GM23248 (cell line): Measurements from ENCODE around the gene TCF4.

Experiments used
- EZH2 ChIP-seq: fragments of 200-600 bp; sonication (generic); IDR thresholded peaks from 2 replicates; pipeline ENCODE4 v1.6.1; 2018; ENCODE audit warnings: antibody characterized with exemption, mild to moderate bottlenecking; ENCODE audit not compliant: insufficient read depth, poor library complexity, severe bottlenecking
- EZH2phosphoT487 ChIP-seq: fragments of 200-600 bp; sonication (generic); IDR thresholded peaks from 2 replicates; pipeline ENCODE4 v1.6.1; 2018; ENCODE audit warnings: antibody characterized with exemption, moderate library complexity, mild to moderate bottlenecking, low read depth; ENCODE audit not compliant: insufficient read depth

DNA sequence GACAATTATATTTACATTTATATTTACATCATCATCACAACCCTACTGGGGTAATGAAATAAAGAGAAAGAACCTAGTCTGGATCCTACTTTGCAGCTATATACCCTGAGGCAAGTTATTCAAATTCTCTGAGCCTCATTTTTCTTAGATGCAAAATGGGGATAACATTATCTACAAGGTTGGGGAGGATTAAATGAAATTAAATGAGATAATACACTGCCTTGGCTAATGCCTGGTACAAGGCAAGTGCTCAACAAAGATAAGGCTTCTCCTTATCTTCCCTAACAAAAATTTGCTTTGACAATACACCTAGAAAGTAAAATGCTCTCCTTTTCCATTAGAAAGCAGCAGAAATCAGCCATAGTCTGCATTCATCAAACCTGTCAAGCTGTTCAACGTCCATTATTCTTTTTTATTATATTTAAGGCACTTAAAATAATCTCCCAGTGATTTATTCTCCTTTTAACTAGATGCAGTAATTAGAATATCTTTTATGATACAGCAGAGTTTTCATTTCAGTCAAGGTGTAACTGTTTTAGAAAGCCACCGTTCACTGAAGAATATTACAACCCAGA is 44.8 kb downstream of the TCF4 start:
- TF ChIP-seq EZH2 (no peak), EZH2phosphoT487 (no peak)
